Stimulated activated CD4-positive, alpha-beta T cell treated with anti-CD3 and anti-CD28 coated beads, TNF-alpha, amount 100 ng/mL, for 4 hours (primary cell): Measurements from ENCODE around the gene EFCAB8.
"Not testable (repeated sequence)": the region's sequence is repeated elsewhere in the genome, so short reads cannot be mapped to it uniquely, and the experiment has no call there.

Experiments used
- DNase-seq, 3 experiments: peaks; one replicate each; pipeline ENCODE4 v3.0.0-alpha.2; 2020; ENCODE audit warnings: low read depth in 3 of 3

The EFCAB8 gene

GRCh38 chr20:32841174-32841573 lies 17.5 kb upstream of the EFCAB8 start:
- DNase-seq = no peak

- no peak for DNase-seq
These were observed 17.1 kb upstream of the EFCAB8 start for GRCh38 chr20:32841632-32842031.

GRCh38 chr20:32842688-32843524 lies 15.8 kb upstream of the EFCAB8 start:
- no peak for DNase-seq

GRCh38 chr20:32845786-32846185 lies 12.9 kb upstream of the EFCAB8 start:
- no peak for DNase-seq

- DNase-seq = no peak
These were observed 11.9 kb upstream of the EFCAB8 start for GRCh38 chr20:32846852-32847251.

- no peak for DNase-seq
These were observed 10.8 kb upstream of the EFCAB8 start for GRCh38 chr20:32847964-32848363.

- DNase-seq = no peak
These were observed 9.9 kb upstream of the EFCAB8 start for GRCh38 chr20:32848846-32849245.

GRCh38 chr20:32849577-32849976 lies 9.1 kb upstream of the EFCAB8 start:
- no peak for DNase-seq

GRCh38 chr20:32855387-32855786 lies 3.3 kb upstream of the EFCAB8 start:
- no peak for DNase-seq

- no peak for DNase-seq
These were observed 534 bp upstream of the EFCAB8 start for GRCh38 chr20:32858189-32858588.

- DNase-seq = no peak
These were observed 2.7 kb downstream of the EFCAB8 start for GRCh38 chr20:32861446-32861845.

- no peak for DNase-seq
These were observed 10.8 kb downstream of the EFCAB8 start for GRCh38 chr20:32869562-32869961.

GRCh38 chr20:32870526-32870925 lies 11.8 kb downstream of the EFCAB8 start:
- not testable (repeated sequence) for DNase-seq

GRCh38 chr20:32870985-32871384 lies 12.3 kb downstream of the EFCAB8 start:
- DNase-seq = no peak

- no peak for DNase-seq
These were observed 13.0 kb downstream of the EFCAB8 start for GRCh38 chr20:32871627-32872160.

- DNase-seq = no peak
These were observed 13.5 kb downstream of the EFCAB8 start for GRCh38 chr20:32872266-32872665.

- DNase-seq = no peak
These were observed 16.9 kb downstream of the EFCAB8 start for GRCh38 chr20:32875673-32876072.

- no peak for DNase-seq
These were observed 18.8 kb downstream of the EFCAB8 start for GRCh38 chr20:32877507-32877906.

GRCh38 chr20:32878820-32879219 lies 20.1 kb downstream of the EFCAB8 start:
- no peak for DNase-seq

GRCh38 chr20:32879538-32879937 lies 20.8 kb downstream of the EFCAB8 start:
- no peak for DNase-seq

GRCh38 chr20:32880635-32881034 lies 21.9 kb downstream of the EFCAB8 start:
- no peak for DNase-seq

GRCh38 chr20:32883081-32883480 lies 24.4 kb downstream of the EFCAB8 start:
- no peak for DNase-seq

- DNase-seq = no peak
These were observed 26.5 kb downstream of the EFCAB8 start for GRCh38 chr20:32885185-32885584.

GRCh38 chr20:32885952-32886351 lies 27.2 kb downstream of the EFCAB8 start:
- no peak for DNase-seq
